LoVo (cell line): ENCODE results near the gene RIN1.
"Not testable (repeated sequence)": the region's sequence is repeated elsewhere in the genome, so short reads cannot be mapped to it uniquely, and the experiment has no call there.

Experiments
- DNase-seq: peaks from one replicate; pipeline ENCODE4 v3.0.0-alpha.2; 2016; ENCODE audit warnings: low spot score

Gene RIN1

DNA sequence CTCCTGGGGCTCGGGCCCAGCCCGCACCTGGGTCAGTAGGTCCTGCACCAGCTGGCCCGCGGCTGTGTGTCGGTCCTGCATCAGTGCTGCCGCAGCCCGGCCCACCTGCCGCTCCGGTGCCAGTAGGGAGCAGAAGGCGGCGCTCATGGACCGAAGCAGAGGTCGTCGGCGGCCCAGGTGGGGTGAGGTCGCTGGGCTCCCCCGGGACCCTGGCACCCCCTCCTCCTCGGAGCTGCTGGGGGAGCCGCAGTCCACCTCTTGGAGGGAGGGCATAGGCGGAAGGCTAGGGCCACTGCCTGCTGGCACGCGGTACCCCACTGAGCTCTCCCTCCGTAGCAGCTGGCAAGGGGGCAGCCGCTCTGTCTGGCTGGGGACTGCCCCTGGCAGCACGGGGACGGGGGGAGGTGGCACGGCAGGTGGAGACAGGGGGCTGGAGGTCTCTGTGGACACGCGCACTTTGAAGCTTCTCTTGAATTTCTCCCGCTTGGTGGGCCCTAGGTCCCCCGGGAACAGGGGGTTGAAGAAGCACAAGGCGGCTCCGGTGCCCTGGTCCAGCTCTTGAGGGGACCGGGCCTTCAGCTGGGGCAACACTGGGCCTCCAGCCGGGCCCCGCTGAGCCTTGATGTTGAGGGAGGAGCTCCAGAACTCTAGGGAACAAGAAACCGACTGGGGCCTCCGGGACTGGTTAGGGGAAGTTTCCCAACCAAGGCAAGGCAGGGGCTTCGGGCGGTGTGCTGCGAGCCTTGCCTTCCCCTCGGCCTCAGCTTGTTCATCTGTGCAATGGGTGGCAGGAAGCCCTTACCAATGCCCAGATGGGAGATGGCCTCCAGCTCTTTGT lies 1.4 kb downstream of the RIN1 start:
- no peak for DNase-seq

DNA sequence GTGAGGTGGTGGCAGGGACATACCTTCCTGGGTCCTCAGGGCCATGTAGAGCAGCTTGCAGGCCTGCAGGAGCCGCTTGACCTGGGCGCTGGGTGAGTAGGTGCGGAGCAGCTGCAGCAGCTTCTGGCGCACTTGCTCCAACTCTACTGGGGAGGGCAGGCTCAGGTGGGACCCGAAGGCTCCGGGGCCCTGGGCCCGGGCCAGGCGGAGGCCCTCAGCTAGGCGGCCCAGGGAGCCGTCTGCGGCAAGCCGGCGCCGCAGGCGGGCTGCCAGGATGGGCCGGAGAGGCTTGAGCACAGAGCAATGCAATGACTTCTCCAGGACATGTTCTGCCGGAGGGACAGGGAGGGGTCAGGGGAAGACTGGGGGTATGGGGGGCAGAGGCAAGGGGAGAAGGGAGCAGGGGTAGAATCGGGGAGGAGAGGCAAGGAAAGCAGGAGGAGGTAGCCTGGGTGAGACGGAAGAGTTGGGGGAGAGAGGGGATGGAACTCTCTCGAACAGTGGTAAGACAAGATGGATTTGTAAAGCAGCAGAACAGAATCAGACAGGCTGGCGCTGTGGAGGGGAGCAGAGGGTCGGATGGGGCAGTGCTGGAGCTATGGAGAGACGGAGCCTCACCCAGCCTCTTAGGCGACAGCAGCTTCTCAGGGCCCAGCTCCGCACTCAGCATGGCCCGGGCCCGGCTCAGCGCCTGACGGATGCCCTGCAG lies 2.2 kb downstream of the RIN1 start:
- no peak for DNase-seq

DNA sequence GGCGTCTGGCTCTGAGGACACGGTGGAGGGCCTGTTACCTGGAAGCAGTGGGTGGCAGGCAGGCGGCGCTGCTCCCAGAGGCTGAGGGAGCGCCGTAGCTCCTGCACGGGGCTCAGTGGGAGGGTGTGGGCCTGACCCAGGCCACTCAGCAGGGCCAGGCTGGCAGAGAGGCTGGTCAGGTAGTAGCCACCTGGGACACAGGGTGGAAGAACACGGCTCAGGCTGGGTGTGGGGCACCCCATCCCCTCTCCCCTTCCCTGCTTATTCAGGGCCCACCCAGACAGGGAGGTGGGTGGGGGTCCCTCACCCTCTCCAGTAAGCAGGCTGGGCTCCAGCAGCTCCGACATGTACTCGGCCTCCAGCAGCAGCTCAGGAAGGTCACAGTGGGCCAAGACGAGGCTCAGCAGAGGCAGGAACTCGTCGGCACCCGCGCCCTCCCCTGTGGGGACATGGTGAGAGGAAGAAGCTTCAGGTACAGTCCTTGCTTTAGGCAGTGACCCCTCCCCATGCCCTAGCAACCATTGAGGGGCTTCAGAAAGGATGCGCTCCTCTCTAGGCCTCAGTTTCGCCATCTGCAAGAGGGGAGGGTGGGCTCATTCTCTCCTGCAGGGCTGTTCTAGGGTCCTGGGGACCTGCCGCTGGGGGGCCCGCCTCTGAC lies 2.9 kb downstream of the RIN1 start:
- no peak for DNase-seq

DNA sequence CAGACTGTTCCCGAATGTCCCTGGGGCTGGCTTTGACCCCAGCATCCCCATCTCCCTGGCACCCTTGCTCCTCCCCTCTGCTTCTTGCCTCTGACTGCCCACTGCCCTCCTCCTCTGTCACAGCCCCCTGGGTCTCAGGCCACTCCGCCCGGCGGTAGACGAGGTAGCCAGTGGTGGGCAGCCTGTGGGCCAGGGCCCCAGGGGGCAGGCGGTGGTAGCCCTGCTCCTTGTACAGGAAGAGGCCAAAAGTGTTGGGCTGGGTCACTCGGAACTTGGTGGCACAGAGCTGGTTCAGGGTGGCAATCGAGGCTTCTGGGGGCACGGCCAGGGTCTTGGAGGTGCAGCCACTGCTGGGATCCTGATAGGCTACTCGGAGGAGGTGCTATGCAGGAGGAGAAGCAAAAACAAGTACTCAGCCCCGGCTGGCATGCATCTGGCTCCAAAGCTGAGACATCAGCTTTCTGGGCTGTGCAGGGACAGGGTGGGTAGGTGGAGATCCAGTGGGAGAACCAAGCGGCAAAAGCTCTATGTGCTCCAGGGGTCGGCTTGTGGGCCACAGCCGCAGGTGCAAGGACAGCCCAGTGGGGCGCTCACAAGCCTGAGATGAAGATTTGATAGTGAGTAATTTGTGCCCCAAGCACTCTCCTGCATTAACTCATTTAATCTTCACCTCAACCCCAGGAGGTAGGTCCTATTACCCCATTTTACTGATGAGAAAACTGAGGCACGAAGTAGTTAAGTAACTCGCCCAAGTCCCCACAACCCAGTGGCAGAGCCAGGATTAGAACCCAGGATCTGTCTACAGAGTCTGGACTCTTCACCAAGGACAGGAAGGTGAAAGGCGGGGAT lies 3.6 kb downstream of the RIN1 start:
- DNase-seq = no peak

DNA sequence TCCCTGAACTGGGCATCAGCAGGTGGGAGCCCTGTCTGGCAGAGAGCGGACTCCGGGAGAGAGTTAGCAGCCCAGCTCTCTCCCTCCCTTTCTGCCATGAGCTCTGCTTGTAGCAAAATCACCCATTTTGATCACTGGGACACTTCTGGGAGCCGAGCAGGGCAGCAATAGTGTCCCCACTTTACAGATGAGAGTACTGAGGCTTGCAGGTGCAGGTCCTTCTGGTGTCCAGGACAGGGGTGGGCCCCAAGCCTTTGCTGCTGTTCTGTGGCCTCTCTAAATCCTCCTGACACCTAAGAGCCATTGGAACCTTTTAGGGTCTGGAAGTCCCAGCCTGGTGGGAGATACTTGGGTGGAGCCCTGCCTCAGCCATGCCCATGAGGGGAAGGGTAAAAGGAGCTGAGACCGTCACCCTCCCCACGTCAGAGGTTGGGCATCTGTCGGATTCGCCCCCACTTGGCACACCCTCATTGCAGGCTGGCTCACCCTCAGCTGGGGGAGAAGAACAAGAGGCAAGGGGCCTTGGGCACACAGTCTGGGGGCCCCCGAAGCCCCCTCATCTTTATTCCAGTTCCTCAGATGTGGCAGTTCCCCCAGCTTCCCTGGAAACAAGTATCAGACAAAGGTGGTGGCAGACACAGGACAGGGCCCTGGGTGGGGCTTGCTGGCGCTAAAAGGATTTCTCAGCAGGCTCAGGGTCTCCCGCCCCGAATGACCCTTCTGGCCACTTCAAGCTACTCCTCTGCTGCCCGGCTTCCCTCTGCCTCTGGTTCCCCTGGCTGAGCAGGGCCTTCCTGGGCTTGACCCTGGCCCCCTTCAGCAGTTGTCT lies 4.5 kb downstream of the RIN1 start:
- no peak for DNase-seq

DNA sequence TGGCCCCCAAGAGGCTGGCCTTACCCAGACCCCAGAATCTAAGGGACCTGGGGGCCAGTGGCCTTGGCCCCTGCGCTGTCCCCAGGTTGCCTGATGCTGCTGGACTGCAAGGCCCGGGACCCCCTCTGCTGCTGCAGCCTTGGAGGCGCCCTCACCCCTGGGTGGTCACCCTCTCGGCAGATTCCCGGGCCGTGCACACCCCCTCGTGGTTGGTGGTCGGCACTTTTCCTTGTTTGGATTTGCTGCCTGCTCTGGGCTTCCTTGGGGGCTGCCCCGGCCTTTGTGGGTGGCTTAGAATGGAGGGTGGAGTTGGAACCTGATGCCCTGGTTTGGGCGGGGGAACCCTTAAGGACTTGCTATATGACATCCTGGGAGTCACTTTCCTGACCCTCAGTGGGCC lies 5.3 kb downstream of the RIN1 start:
- no peak for DNase-seq

DNA sequence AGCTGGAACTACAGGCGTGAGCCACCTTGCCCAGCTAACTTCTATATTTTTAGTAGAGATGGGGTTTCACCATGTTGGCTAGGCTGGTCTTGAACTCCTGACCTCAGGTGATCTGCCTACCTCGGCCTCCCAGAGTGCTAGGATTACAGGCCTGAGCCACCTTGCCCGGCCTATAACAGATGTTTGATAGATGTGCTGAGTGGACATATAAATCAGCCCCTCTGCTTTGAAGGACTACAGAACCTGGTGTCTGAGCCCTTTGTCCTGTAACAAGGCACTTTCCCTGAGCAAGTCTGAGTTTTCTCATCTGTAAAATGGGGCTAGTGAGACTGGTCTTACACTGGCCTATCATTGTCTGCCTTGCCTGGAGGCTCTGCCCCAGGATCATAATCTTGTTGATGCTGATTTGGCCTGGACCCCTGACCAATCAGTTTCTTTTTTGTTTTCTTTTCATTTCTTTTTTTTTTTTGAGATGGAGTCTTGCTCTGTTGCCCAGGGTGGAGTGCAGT lies 7.0 kb downstream of the RIN1 start:
- DNase-seq = no peak

DNA sequence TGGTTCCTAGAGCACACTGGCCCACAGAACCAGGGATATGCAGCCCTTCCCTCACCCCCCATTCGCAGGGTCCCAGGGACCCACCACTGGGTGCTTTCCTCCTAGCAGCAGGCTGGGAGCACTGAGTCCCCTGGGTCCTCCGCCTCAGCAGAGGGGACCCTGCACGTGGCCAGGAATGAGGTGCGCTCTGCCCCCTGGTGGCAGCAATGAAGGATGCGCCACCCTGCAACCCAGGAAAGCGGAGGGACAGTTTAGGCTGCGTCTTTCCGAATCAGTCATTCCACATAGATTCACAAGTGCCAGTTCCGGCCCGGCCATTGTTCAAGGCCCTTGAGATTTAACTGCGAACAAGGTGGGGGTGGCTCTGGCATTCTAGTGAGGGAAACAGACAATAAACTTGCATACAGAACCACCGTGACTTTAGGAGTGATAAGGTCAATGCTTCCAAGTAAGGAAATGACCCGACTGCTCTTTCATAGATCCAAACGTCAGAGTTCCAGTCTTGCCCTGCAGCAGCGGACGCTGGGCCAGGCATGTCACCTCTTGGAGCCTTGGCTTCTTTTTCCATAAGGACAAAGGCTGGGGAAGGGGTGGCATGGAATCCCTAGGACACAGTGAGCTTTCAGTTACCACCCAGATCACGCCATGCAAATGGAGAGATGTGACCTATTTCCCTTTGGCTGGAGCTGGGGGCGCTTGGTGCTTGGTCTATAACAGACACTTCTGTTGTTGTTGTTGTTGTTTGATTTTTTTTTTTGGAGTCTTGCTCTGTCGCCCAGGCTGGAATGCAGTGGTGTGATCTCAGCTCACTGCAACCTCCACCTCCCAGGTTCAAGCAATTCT lies 7.7 kb downstream of the RIN1 start:
- DNase-seq = peak; percentile 67

DNA sequence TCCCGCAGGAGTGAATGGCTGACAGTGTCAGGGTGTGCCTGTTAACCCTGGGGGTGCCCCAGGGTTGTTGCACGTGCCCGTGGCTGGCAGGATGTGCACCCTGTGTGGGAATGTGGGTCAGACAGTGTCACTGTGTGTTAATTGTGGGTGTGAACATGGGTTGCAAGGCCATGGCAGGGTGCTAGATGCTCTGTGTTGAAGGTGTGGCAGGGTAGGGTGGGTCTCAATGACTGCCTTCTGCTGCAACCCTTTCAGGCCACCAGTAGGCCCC lies 8.3 kb downstream of the RIN1 start:
- DNase-seq = no peak

DNA sequence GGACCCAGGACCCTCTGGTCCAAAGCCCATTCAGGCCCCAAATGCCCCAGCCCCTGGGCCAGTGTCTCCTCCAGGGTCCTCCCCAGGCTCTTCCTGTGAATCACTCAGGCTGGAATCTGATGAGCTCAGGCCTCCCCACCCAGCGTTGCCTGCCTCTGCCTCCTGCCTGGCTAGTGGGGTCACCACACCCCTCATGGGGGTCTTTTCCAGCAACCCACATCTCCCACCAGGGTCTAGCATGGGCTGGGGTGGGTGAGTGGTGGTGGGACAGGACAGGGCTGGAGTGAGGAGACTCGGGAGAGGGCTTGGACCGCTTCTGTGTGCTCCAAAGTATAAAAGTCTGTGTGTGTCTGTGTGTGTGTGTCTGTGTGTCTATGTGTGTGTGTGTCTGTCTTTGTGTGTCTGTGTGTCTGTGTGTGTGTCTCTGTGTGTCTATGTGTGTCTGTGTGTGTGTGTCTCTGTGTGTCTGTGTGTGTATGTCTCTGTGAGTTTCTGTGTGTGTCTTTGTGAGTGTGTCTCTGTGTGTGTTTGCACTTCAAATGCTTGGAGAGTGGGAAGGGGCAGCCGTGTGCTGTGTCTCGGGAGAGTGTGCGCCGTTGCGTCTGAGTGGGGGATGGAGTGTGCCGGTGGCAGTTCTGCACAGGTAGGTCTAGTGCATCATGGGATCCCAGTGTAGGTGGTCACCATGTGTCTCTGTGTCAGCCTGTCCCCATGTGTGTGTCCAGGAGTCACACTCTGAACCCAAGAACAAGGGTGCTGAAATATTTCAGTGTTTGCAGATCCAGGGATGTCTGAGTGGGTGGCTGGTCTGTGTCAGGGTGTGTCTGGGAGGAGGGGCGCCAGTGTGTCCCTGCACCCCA lies 8.8 kb downstream of the RIN1 start:
- no peak for DNase-seq

DNA sequence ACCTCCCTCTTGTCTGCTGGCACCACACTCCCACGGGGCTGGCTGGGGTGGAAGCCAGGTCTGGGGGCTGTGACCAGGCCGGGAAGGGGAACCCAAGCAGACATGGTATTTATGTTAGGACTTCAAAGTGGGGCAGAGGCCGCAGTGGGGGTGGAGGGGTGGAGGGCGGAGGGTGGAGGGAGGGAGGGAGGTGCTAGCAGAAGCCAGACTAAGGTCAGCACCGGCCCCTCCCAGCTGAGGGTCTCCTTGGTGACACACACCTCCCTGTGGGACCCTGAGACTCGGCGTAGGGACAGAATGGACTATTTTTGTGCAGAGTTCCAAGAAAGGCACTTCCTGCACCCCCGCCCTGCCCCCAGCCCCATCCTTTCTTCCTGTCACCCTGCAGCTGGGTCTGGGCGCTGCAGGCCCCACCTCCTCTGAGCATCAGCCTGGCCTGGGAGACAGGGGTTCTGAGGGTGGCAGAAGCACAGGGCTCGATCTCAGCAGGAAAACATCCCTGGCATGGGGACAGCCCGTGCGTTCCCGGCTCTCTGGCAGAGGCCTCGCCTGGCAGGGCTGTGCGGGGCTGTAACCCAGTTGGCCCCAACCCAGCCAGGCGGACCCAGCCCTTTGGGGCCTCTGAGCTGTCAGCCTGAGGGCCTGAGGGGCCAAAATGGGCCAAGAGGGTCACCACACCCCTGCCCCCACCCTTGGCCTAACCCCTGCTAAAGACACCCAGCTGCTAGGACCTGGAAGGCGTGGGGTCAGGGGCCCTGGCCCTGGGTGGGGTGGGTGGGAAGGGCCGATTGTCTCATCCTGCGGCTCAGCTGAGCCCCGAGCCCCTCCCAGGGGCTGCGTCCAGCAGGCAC lies 9.7 kb downstream of the RIN1 start:
- DNase-seq = no peak

DNA sequence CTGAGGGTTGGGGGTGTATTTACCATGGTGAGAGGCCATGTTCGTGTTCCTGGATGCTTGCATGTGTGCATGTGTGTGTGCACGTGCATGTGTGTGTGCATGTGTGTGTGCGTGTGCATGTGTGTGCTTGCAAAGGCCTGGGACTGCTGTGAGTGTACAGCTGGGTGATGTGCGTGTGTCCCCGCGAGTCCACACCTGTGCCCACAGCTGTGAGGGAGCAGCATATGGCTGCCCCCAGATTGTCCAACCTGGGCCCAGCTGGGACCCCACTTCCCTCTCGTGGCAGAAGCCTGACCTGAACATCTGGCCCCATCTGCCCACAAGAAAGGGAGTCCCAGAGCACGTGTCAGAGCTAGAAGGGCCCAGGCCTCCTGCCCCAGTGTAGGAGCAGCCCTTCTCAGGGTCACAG lies 11.0 kb downstream of the RIN1 start:
- DNase-seq = no peak

DNA sequence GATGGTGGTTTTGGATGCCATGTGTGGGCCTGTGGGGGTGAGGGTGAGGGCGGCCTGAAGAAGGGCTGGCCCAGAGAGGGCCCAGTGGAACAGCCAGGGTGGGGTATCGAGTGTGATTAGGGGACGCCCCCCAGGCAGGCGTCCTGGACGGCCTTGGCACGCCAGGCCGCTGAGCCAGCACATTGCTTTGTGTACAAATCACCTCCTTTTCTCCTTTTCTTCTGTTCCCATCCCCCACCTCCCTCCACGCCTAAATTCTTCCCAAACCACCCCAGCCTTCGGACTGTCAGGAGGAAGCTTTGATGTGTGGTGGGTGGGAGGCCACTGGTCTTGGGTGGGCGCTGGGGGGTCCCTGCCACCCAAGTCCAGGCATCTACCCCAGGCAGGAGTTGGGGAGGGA lies 11.6 kb downstream of the RIN1 start:
- DNase-seq = no peak

DNA sequence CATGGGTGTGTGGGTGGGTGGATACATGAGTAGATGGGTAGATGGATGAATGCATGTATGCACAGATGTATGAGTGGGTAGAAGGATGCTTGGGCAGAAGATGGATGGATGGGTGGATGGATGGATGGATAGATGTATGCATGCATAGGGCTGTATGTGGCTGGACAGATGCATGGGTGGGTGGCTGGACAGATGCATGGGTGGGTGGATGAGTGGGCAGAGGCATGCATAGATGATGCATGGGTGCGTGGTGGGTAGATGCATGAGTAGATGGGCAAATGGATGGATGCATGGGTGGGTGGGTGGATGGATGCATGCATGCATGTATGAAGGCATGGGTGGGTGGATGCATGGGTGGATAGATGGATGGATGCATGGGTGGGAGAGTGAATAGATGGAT lies 12.6 kb downstream of the RIN1 start:
- DNase-seq = no peak

DNA sequence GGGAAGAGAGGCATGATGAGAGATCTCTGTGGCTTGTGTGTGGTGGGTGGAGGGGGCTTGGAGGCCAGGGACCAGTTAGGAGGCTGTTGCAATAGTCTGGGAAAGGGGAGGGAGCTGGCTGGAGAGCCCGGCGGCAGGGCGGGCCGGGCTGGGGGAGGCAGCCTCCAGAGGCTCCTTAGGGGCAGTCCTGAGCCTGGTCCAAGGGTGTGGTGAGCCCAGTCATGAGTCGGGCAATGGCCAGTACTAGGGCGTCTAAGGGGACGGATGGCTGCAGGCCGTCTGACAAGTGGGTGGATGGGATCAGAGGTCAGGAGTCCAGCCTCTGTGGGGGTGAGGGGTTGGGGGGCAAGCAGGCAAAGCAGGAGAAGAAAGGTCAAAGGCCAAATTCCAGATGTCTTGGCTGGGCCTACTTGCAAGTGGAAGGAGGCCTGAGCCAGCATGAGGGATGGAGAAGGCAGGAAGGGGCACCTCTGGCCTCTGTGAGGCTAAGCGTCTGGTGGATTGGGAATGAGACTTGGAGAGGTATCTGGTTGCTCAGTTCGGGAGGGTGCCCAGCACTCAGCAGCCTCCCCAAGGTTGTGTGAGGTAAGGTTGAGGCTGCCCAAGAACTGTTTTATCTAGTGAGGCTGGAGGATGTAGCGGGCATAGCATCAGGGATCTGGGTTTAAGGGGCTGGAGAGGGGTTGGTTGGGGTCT lies 13.4 kb downstream of the RIN1 start:
- no peak for DNase-seq

DNA sequence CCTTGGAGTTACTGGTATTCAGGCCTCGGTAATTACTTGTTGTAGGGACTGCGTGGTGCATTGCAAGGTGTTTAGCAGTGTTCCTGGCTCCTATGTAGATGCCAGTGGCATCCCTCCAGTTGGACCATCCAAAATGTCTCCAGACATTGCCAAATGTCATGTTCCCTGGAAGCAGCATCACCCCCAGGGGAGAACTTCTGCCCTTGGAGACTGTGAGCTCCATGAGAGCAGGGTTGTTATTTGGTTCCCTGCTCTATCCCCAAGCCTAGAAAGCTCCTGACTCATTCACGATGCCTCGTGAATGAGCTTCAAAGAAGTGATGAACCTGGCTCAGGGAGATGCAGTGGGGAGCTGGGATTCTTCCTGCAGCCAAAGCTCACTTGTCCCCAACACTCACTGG lies 14.6 kb downstream of the RIN1 start:
- DNase-seq = no peak

DNA sequence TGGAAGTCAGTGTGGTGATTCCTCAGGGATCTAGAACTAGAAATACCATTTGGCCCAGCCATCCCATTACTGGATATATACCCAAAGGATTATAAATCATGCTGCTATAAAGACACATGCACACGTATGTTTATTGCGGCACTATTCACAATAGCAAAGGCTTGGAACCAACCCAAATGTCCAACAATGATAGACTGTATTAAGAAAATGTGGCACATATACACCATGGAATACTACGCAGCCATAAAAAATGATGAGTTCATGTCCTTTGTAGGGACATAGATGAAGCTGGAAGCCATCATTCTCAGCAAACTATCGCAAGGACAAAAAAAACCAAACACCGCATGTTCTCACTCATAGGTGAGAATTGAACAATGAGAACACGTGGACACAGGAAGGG lies 15.5 kb downstream of the RIN1 start:
- DNase-seq = not testable (repeated sequence)

DNA sequence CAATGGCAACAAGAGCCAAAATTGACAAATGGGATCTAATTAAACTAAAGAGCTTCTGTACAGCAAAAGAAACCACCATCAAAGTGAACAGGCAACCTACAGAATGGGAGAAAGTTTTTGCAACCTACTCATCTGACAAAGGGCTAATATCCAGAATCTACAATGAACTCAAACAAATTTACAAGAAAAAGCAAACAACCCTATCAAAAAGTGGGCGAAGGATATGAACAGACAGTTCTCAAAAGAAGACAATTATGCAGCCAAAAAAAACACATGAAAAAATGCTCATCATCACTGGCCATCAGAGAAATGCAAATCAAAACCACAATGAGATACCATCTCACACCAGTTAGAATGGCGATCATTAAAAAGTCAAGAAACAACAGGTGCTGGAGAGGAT lies 15.9 kb downstream of the RIN1 start:
- not testable (repeated sequence) for DNase-seq
